Transverse colon (tissue), 4 donors: ENCODE results near the gene TNP2.
"Not testable (repeated sequence)": the region's sequence is repeated elsewhere in the genome, so short reads cannot be mapped to it uniquely, and the experiment has no call there.

Experiments
- POLR2A ChIP-seq: fragments of 450-650 bp; IDR thresholded peaks from one replicate; pipeline ENCODE4 v1.6.1; 2016; ENCODE audit warnings: antibody characterized with exemption, mild to moderate bottlenecking, moderate library complexity
- POLR2AphosphoS5 ChIP-seq, 3 donors: sonication (generic); formaldehyde crosslinking; IDR thresholded peaks; one replicate each; pipeline ENCODE4 v1.6.1; 2016; ENCODE audit warnings: antibody characterized with exemption in 3 of 3
- TF ChIP-seq, protein P1 (sequence below), 5 experiments: fragments of 200-600 bp in 3 of 5; fragments of 450-650 bp in 2 of 5; sonication (generic) in 3 of 5; IDR thresholded peaks; 1 replicate in 2 of 5; 2 replicates in 3 of 5; pipeline ENCODE4 v1.5.1; 2016 to 2017; ENCODE audit warnings: antibody characterized with exemption in 5 of 5, inconsistent platforms in 3 of 5, mild to moderate bottlenecking in 2 of 5, moderate library complexity in 1 of 5

DNA sequence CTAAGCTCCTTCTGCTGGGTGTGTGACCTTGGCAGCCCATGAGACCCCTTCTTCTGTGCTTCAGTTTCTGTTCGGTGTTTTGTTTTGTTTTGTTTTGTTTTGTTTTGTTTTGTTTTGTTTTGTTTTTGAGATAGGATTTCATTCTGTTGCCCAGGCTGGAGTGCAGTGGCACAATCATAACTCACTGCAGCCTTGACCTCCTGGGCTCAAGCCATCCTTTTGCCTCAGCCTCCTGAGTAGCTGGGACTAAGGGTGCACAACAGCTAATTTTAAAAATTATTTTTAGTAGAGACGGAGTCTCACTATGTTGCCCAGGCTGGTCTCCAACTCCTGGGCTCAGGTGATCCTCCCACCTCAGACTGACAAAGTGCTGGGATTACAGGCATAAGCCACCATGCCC is 48.6 kb downstream of the TNP2 start:
- TF ChIP-seq, protein P1, sequence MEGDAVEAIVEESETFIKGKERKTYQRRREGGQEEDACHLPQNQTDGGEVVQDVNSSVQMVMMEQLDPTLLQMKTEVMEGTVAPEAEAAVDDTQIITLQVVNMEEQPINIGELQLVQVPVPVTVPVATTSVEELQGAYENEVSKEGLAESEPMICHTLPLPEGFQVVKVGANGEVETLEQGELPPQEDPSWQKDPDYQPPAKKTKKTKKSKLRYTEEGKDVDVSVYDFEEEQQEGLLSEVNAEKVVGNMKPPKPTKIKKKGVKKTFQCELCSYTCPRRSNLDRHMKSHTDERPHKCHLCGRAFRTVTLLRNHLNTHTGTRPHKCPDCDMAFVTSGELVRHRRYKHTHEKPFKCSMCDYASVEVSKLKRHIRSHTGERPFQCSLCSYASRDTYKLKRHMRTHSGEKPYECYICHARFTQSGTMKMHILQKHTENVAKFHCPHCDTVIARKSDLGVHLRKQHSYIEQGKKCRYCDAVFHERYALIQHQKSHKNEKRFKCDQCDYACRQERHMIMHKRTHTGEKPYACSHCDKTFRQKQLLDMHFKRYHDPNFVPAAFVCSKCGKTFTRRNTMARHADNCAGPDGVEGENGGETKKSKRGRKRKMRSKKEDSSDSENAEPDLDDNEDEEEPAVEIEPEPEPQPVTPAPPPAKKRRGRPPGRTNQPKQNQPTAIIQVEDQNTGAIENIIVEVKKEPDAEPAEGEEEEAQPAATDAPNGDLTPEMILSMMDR (IDR thresholded peaks at IDR 0.05), result not testable (repeated sequence)
- TF ChIP-seq POLR2AphosphoS5 (IDR thresholded peaks at IDR 0.05); POLR2A: not testable (repeated sequence)
